Measurements from ENCODE around the gene RNLS. TPM values are rescaled to one million over a fixed set of nuclear protein-coding genes. Genes with fewer than 3 reads are reported as not detected.

RNLS gene
- total RNA-seq, 1 experiment from 2014 or later = 11.4 TPM

DNA sequence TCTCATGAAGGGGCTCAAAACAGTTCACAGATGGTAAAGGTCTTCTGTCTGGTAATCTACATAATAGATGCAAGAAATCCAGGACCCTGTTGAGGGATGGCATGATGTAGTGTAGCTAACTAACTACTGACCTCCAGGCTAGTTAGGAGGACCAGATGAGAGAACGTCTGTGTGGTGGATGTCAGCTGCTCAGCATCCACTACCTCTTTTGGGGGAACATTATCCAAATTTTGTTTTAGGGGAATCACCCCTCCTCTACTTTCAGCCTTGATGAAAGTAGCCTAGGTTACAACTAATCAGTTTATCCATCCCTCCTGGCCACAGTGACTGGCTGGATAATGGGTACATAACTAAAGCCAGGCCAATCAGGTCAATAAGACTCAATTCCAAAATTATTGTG lies 246.0 kb downstream of the RNLS start:
- no peak for DNase-seq (ENCODE audit: low read depth, low spot score)
- intact Hi-C loops (cut with micrococcal nuclease; ENCODE audit: unreplicated experiment) = no loop called here

GRCh38 chr10:88336334-88336733 lies 246.8 kb downstream of the RNLS start:
- POLR2A ChIA-PET = no interaction called here
- BruUV-seq (replicated peaks) = no TSS peak
- H3K27ac ChIP-seq (ENCODE audit: low read length) = no peak overlapping the region
- intact Hi-C loops (cut with micrococcal nuclease; ENCODE audit: unreplicated experiment) = no loop called here
- ATAC-seq (no peak), DNase-seq (ENCODE audit: low read depth, low spot score) (no peak)
- no peaks in the 10 kb centered on the region for H3K27me3 ChIP-seq (ENCODE audit: control insufficient read depth, insufficient read depth, low read length)
- H3K4me3 ChIP-seq (ENCODE audit: low read depth in 2 of 2, low read length in 2 of 2) = no peak overlapping the region
- in situ Hi-C loops (cut with HindIII; ENCODE audit: low pct_unique_long_range_greater_than_20kb, low sequenced_read_pairs) = no loop called here
- CTCF ChIA-PET = no interaction called here
- no peaks in the 10 kb centered on the region for H3K9me3 ChIP-seq (ENCODE audit: control insufficient read depth, insufficient read depth, low read depth, low read length)
- H3K36me3 ChIP-seq (ENCODE audit: control insufficient read depth, insufficient read depth, low read length) = no peaks in the 10 kb centered on the region
- H3K4me1 ChIP-seq (ENCODE audit: control insufficient read depth, insufficient read depth, low read length) = no peaks in the 10 kb centered on the region
- TF ChIP-seq SIN3A (IDR thresholded peaks at IDR 0.05; ENCODE audit: borderline replicate concordance, insufficient read depth, low read depth, low read length) (no peak), POLR2AphosphoS5 (IDR thresholded peaks at IDR 0.05; ENCODE audit: low read depth, low read length) (no peak), TCF7L2 (IDR thresholded peaks at IDR 0.05; ENCODE audit: low read depth, low read length) (no peak)
- TF ChIP-seq, protein P1, sequence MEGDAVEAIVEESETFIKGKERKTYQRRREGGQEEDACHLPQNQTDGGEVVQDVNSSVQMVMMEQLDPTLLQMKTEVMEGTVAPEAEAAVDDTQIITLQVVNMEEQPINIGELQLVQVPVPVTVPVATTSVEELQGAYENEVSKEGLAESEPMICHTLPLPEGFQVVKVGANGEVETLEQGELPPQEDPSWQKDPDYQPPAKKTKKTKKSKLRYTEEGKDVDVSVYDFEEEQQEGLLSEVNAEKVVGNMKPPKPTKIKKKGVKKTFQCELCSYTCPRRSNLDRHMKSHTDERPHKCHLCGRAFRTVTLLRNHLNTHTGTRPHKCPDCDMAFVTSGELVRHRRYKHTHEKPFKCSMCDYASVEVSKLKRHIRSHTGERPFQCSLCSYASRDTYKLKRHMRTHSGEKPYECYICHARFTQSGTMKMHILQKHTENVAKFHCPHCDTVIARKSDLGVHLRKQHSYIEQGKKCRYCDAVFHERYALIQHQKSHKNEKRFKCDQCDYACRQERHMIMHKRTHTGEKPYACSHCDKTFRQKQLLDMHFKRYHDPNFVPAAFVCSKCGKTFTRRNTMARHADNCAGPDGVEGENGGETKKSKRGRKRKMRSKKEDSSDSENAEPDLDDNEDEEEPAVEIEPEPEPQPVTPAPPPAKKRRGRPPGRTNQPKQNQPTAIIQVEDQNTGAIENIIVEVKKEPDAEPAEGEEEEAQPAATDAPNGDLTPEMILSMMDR (IDR thresholded peaks at IDR 0.05) = no peak
- TF ChIP-seq, protein P2, sequence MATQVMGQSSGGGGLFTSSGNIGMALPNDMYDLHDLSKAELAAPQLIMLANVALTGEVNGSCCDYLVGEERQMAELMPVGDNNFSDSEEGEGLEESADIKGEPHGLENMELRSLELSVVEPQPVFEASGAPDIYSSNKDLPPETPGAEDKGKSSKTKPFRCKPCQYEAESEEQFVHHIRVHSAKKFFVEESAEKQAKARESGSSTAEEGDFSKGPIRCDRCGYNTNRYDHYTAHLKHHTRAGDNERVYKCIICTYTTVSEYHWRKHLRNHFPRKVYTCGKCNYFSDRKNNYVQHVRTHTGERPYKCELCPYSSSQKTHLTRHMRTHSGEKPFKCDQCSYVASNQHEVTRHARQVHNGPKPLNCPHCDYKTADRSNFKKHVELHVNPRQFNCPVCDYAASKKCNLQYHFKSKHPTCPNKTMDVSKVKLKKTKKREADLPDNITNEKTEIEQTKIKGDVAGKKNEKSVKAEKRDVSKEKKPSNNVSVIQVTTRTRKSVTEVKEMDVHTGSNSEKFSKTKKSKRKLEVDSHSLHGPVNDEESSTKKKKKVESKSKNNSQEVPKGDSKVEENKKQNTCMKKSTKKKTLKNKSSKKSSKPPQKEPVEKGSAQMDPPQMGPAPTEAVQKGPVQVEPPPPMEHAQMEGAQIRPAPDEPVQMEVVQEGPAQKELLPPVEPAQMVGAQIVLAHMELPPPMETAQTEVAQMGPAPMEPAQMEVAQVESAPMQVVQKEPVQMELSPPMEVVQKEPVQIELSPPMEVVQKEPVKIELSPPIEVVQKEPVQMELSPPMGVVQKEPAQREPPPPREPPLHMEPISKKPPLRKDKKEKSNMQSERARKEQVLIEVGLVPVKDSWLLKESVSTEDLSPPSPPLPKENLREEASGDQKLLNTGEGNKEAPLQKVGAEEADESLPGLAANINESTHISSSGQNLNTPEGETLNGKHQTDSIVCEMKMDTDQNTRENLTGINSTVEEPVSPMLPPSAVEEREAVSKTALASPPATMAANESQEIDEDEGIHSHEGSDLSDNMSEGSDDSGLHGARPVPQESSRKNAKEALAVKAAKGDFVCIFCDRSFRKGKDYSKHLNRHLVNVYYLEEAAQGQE (IDR thresholded peaks at IDR 0.05; ENCODE audit: insufficient read depth in 1 of 2, low read depth in 2 of 2, low read length in 1 of 2) = no peak

More for the DNA sequence above, 246.0 kb downstream of the RNLS start:
- in situ Hi-C loops (cut with HindIII; ENCODE audit: low pct_unique_long_range_greater_than_20kb, low sequenced_read_pairs) = no loop called here
- ATAC-seq = no peak
- POLR2A ChIA-PET = no interaction called here
- CTCF ChIA-PET = no interaction called here
- Histone ChIP-seq H3K4me1 (ENCODE audit: control insufficient read depth, insufficient read depth, low read length) (no peaks in the 10 kb centered on the region), H3K4me3 (ENCODE audit: low read depth in 2 of 2, low read length in 2 of 2) (no peak overlapping the region), H3K9me3 (ENCODE audit: control insufficient read depth, insufficient read depth, low read depth, low read length) (no peaks in the 10 kb centered on the region), H3K27ac (ENCODE audit: low read length) (no peak overlapping the region), H3K27me3 (ENCODE audit: control insufficient read depth, insufficient read depth, low read length) (no peaks in the 10 kb centered on the region), H3K36me3 (ENCODE audit: control insufficient read depth, insufficient read depth, low read length) (no peaks in the 10 kb centered on the region)
- no TSS peak for BruUV-seq (replicated peaks)
- TF ChIP-seq TCF7L2 (IDR thresholded peaks at IDR 0.05; ENCODE audit: low read depth, low read length) = no peak
- TF ChIP-seq, protein P1 (IDR thresholded peaks at IDR 0.05) = no peak
- no peak for TF ChIP-seq POLR2AphosphoS5 (IDR thresholded peaks at IDR 0.05; ENCODE audit: low read depth, low read length)
- TF ChIP-seq, protein P2 (IDR thresholded peaks at IDR 0.05; ENCODE audit: insufficient read depth in 1 of 2, low read depth in 2 of 2, low read length in 1 of 2) = no peak
- no peak for TF ChIP-seq SIN3A (IDR thresholded peaks at IDR 0.05; ENCODE audit: borderline replicate concordance, insufficient read depth, low read depth, low read length)

All from Panc1 (cell line).